HTERT RPE-1 (cell line): Measurements from ENCODE around the gene SIX4.
"Not testable (repeated sequence)": the region's sequence is repeated elsewhere in the genome, so short reads cannot be mapped to it uniquely, and the experiment has no call there.

Experiments used
- in situ Hi-C: fragments of 300-500 bp; cut with MboI; formaldehyde crosslinking; loops from 4 replicates; pipeline ENCODE4 v1.14.3; 2020; ENCODE audit warnings: low sequenced_read_pairs

Gene SIX4

DNA sequence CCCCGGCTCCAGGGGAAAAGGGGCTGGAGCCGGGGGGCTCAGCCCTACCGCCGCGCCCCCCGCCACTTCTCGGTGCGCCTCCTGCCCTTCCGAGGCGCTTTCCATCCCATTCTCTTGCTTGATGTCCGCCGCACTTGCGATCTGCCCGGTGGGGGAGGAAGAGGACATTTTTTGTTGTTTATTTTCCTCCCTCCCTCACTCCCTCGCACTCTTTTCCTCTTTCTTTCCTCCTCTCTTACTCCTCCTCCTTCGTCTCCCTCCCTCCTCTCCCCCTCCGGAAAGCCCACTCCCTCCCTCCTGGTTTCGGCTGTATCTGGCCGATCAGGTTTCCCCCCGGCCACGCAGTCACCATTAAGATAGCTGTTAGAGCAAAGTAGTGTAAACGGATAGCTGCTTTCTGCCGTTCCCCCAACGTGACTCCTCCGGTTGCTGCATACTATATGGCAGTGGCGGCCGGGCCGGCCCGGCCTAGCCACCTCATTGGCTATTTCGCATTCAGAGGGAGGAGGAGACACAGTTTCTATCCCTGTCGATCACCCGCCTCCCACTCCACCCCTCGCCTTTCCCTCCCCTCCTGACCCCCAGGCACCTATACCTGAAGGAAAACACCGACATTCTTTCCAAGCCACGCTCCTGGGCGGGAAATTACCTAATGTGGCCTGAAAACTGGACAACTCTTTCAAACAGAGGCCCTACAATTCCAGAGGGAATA, at the start of gene SIX4:
TSS of gene SIX4 (minus strand) at position 445 of the 712 bp plus-strand sequence. CDS start at position 168, 277 bp downstream.
- in situ Hi-C loops: no loop called here

- in situ Hi-C loops: no loop called here
Observed at GRCh38 chr14:60773558-60773957, 49.4 kb upstream of the SIX4 start.

- in situ Hi-C loops: no loop called here
Observed at GRCh38 chr14:60771117-60771516, 47.0 kb upstream of the SIX4 start.

DNA sequence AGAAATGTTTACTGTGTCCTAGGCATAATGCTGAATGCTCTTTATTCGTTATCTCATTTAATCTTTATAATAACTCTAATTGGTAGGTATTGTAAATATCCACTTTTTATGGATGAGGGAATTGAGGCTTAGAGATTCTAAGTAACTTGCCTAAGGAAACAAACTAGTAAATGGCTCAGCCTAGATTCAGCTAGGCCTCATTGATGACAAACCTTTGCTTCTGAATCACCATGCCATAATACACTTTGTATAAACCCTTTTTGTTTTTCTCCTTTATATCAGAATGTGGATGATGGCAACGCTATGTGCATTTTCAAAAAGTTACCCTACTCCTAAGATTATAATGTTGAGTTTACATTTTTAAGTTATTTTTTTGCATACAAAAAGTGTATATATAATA, 44.5 kb upstream of the SIX4 start:
- in situ Hi-C loops: no loop called here

- in situ Hi-C loops: no loop called here
Observed at GRCh38 chr14:60760644-60761364, 36.7 kb upstream of the SIX4 start.

- in situ Hi-C loops: no loop called here
Observed at GRCh38 chr14:60760209-60760608, 36.1 kb upstream of the SIX4 start.

DNA sequence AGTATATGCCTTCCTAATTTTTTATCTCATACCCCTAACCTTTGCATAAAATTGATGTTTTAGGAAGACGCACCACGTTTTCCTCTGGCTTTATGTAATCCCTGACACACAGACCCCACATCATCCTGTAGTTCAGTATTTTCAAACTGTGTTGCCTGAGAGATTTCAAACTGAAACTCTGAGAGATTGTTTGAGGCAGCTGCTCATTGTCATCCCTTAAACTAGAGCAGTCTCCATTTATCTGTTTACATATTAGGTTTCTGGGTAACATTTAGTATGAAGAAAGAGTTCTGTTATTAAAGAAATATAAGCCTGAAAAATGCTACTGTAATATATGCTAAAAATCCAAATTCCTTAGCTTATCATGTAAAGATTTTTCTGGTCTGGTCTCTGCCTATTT, 34.7 kb upstream of the SIX4 start:
- in situ Hi-C loops: no loop called here

DNA sequence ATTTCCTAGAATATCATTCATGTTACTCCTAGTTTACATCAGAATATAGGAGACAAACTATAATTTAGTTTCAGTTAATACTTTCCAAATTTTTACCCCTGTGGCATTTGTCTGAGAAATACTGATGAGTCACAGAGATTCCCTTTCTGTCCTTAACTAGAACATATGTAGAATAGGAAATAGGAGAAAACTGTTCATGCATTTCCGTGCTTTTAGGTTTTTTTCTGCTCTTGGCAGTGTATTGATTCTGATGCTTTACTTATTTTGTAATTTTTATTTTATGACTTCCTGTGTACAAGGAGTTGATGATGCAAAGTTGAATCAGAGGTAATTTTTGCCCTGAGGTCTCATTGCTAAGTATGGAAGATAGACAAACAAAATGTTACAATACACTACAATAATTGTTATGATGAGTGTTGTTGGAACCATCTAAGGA, 33.4 kb upstream of the SIX4 start:
- in situ Hi-C loops: no loop called here

GRCh38 chr14:60756847-60757246, 32.7 kb upstream of the SIX4 start:
- in situ Hi-C loops: no loop called here

DNA sequence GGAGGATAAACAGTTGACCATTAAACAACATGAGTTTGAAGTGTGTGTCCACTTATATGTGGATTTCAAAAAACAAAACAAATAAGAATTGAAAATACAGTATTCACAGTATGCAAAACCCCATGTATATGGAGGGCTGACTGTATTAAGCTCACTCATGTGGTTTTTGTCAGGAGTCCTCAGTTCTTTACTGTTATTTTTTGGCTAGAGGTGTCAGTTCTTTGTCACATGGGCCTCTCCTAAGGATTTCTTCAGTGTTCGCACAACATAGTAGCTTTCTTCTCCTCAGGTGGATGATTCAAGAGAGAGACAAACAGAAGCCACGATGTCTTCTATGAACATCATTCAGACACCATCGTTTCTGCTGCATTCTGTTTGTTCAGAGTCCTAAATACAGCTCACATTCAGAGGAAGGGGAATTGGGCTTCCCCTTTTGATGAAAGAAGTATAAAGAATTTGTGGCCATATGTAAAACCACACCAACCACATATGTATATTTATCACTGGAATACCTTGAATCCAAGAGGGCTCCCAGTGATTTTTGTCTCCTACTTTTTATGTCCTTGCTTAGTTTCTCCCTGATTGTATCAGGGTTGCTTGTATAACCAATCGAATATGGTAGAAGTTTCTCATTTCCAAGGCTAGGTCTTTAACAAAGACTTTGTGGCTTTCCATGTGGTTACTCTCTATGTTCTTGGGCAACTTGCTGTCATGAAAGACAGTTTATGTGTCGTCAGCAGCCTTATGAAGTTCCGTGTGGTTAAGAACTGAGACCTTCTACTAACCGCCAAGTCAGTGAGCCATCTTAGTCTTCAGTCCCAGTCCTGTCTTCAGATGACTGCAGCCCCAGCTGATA, 29.3 kb upstream of the SIX4 start:
- in situ Hi-C loops: no loop called here

- in situ Hi-C loops: no loop called here
Observed at GRCh38 chr14:60744566-60744965, 20.4 kb upstream of the SIX4 start.

DNA sequence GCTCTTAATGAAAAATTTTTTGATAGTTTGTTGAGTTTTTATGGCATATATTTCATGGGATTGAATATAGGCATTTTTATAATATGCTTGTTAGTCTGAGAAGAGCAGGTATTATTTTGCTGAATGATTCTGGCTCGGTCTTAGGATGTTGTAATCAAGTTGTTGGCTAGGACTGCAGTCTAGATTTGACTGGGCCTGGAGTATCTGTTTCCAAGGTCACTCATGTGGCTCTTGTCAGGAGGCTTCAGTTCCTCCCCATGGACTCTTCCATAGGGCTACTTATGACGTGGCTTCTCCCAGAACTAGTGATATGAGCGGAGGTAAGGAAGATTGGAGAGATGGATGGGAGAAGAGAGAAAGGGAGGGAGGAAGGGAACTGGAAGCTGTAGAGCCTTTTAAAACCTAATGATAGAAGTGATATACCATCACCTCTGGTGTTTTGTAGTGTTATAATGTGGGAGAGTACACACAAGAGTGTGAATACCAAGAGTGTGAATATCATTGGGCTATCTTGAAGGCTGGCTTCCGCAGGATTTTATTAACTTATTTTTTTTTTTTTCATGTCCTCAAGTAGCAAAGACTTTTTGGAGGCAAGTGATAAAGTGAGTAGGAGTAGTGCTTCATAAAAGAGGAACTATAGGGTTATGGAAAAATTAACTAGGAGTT, 14.8 kb upstream of the SIX4 start:
- in situ Hi-C loops: no loop called here

GRCh38 chr14:60736494-60736893, 12.3 kb upstream of the SIX4 start:
- in situ Hi-C loops: no loop called here

GRCh38 chr14:60735416-60735815, 11.3 kb upstream of the SIX4 start:
- in situ Hi-C loops: no loop called here

DNA sequence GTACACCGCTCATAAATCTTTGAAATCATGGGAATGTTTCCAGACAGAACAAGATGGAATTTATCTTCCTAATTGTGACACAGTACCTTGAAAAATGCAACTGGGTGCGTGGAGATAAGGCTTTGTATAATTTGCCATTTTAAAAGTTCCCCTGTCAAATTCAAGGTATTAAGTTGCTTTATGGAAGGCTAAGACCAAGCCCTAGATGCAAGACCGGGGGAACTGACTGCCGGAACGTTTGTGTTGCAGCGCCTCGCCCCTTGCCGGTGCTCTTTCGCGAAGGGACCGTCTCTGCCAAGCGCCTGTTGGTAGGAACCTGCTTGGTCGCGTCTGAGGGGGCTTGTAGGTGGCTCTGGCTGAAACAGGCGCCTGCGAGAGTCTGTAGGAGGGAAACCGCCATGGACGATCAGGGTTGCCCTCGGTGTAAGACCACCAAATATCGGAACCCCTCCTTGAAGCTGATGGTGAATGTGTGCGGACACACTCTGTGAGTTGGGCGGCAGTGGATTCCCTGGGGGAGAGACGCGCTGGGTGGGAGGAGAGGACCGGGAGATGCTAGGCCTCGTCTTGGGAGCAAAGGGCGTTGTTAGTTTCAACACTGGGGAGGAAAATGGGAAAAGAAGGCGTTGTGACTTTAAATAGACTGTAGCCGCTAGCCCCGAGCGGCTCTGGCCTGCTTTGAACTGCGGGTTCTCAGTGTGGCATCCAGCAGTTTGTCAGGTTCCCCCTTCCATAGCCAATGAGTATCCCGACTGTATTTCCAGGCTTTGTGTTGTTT, 10.5 kb upstream of the SIX4 start, which contains the start of gene MNAT1:
TSS of gene MNAT1 (plus strand) at position 297 of the 778 bp plus-strand sequence. CDS start at position 399, 102 bp downstream.
- in situ Hi-C loops: no loop called here

DNA sequence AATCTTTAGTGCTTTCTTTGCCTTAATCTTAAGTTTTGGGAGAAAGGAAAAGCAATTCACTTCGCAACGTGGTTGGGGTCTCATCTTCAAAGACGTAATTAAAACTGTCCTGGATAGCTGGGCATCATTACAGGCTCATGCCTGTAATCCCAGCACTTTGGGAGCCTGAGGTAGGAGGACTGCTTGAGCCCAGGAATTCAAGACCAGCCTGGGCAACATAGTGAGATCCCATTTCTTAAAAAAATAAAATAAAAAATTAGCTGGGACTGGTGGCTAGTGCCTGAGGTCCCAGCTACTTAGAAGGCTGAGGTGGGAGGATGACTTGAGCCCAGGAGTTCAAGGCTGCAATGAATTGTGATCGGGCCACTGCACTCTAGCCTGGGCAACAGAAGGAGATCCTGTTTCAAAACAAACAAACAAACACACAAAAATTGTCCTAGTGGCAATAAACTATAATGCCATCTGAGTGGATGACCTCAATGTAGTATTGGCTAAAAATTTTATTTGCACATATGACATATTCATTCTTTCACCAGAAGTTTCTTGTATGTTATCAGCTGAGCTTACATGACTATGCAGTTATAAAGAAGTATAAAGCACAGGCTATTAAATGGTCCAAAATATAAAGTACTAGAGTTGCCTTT, 8.8 kb upstream of the SIX4 start:
- in situ Hi-C loops: no loop called here

GRCh38 chr14:60731291-60731690, 7.1 kb upstream of the SIX4 start:
- in situ Hi-C loops: not testable (repeated sequence)

DNA sequence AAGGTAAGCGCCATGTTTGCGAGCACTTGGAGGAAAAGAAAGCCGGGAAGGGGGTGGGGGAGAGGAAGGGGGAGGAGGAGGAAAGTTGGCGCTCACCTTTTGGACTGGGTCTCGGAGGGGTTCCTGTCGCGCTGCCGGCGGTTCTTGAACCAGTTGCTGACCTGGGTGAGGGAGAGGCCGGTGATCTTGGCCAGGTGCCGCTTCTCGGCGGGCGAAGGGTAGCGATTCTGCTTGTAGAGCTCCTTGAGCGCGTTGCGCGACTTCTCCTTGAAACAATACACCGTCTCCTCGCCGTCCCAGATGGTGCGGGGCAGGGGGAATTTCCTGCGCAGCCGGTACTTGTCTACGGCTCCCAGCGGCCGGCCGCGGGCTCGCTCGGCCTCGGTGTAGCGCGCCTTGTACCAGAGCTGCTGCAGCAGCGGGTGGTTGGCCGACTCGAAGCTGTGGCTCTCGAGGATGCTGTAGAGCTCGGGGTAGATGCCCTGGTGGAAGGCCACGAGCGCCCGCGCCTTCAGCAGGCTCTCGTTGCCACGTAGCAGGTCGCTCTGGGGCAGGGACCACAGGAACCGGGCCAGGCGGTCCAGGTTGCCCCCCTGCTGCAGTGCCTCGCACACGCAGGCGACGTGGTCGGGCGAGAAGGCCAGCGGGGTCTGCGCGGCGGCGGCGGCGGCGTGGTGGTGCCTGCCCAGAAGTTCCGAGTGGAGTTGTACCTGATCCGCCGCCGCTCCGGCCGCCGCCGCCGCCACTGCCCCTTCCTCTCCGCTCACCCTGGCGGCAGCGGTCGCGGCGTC, 840 bp downstream of the SIX4 start:
- in situ Hi-C loops: no loop called here
